GM10266 (cell line): ENCODE results near the gene KRT83.

Source experiments
- DNase-seq: peaks from one replicate; pipeline ENCODE4 v3.0.0; 2012; ENCODE audit errors: extremely low spot score
- CTCF ChIP-seq: IDR thresholded peaks from 2 replicates; pipeline ENCODE4 v1.5.1; 2012; ENCODE audit warnings: mild to moderate bottlenecking, low read depth; ENCODE audit not compliant: control insufficient read depth, insufficient read depth; ENCODE audit errors: missing control alignments

Gene KRT83

DNA sequence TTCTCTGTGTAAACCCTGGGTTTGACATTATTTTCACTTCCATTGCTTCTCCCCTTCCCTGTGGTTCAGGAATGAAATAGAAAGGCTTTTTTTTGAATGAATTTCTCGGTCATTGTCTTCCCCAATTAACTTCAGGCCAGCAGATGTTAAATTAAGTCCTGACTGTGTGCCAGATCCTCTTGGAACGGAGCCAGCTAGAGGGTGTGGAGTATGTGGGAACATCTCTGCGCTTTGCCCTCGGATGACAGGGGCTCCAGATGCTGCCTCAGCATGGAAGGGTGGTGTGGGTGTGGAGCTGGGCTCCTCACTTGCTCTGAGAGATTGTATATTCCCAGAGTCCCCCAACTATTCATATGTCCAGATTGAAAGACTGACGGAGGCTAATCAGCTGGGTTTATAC, 33.0 kb upstream of the KRT83 start:
- DNase-seq, result no peak
- TF ChIP-seq CTCF, result no peak

- no peak for DNase-seq
- TF ChIP-seq CTCF, result no peak
Observed at GRCh38 chr12:52353766-52354165, 32.6 kb upstream of the KRT83 start.

DNA sequence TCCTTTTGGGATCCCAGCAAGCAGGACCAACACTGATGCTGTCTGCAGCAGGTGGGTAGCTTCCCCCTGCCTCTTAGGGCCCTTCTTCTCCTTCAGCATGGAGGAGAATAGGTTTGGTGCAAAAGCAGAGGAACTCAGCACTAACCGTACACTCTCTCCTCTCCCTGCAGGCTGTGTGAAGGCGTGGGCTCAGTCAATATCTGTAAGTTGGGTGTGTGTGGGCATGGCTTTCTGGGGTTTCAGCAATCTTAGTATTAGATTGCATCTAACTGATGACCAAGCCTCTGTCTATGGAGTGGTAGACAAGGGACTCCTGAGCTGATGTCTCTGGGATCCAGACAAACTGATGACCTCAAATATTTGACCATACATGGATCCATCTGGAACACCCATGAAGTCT, 31.8 kb upstream of the KRT83 start:
- DNase-seq, result no peak
- TF ChIP-seq CTCF, result no peak

GRCh38 chr12:52351196-52352059, 30.2 kb upstream of the KRT83 start:
- no peak for DNase-seq
- TF ChIP-seq CTCF, result no peak

GRCh38 chr12:52350786-52351185, 29.6 kb upstream of the KRT83 start:
- no peak for TF ChIP-seq CTCF
- no peak for DNase-seq

- no peak for TF ChIP-seq CTCF
- no peak for DNase-seq
Observed at GRCh38 chr12:52350021-52350620, 28.9 kb upstream of the KRT83 start.

- TF ChIP-seq CTCF, result no peak
- no peak for DNase-seq
Observed at GRCh38 chr12:52349196-52349595, 28.0 kb upstream of the KRT83 start.
